Upper lobe of left lung (tissue), 6 donors: ENCODE data around the gene PDK2. TPM values are rescaled to one million over a fixed set of nuclear protein-coding genes. Genes with fewer than 3 reads are reported as not detected.
A peak's percentile ranks its signal among the peaks of the same experiment; 100 is the strongest.

Experiments used
- ATAC-seq, 2 donors: fragments of 200-7000 bp; cut with Tn5 transposase; one replicate each; pipeline ENCODE4 v1.9.1; 2022; ENCODE audit warnings: mild to moderate bottlenecking in 2 of 2, moderate library complexity in 2 of 2; ENCODE audit not compliant: low FRiP score in 2 of 2
- DNase-seq, 2 donors: peaks; one replicate each; pipeline ENCODE4 v3.0.0-alpha.2; 2019 to 2020
- H3K27ac ChIP-seq, 4 donors: fragments of 200-600 bp; sonication (generic); one replicate each; pipeline ENCODE4 v1.5.1; 2016 to 2019
- H3K27me3 ChIP-seq, 4 donors: fragments of 200-600 bp; sonication (generic); one replicate each; pipeline ENCODE4 v1.5.1; 2017 to 2019
- H3K36me3 ChIP-seq, 4 donors: fragments of 200-600 bp; sonication (generic); one replicate each; pipeline ENCODE4 v1.5.1; 2016 to 2019
- H3K4me1 ChIP-seq, 4 donors: fragments of 200-600 bp; sonication (generic); one replicate each; pipeline ENCODE4 v1.5.1; 2018 to 2019
- H3K4me3 ChIP-seq, 4 donors: fragments of 200-600 bp; sonication (generic); one replicate each; pipeline ENCODE4 v1.5.1; 2017 to 2019; ENCODE audit warnings: mild to moderate bottlenecking in 2 of 4, moderate library complexity in 1 of 4
- H3K9me3 ChIP-seq, 4 donors: fragments of 200-600 bp; sonication (generic); one replicate each; pipeline ENCODE4 v1.5.1; 2018 to 2019
- EP300 ChIP-seq, 4 donors: sonication (generic); formaldehyde crosslinking; IDR thresholded peaks; one replicate each; pipeline ENCODE4 v1.5.1; 2017; ENCODE audit warnings: antibody characterized with exemption in 4 of 4, control low read depth in 2 of 4
- POLR2A ChIP-seq, 4 donors: fragments of 450-650 bp; IDR thresholded peaks; one replicate each; pipeline ENCODE4 v1.5.1; 2016 to 2017; ENCODE audit warnings: antibody characterized with exemption in 4 of 4, mild to moderate bottlenecking in 2 of 4
- POLR2AphosphoS5 ChIP-seq, 2 donors: sonication (generic); formaldehyde crosslinking; IDR thresholded peaks; one replicate each; pipeline ENCODE4 v1.5.1; 2017; ENCODE audit warnings: antibody characterized with exemption in 2 of 2
- WGBS, 2 donors: methylation state at CpG; one replicate each; pipeline ENCODE4 v1.1.5; 2017 to 2018; 5-methylcytosine and 5-hydroxymethylcytosine counted together
- total RNA-seq, 6 donors: library from RNA; depleted of rRNA in 4 of 6; stranded (reverse); fragments of >200 nt in 4 of 6; gene quantifications; one replicate each; pipeline versions ENCODE4 v1.1.0 to v1.2.1, GENCODE V29; 2016 to 2021
- TF ChIP-seq, protein P1 (sequence below), 6 experiments: fragments of 450-650 bp in 4 of 6; fragments of 200-600 bp in 2 of 6; sonication (generic) in 2 of 6; IDR thresholded peaks; one replicate each; pipeline ENCODE4 v1.5.1; 2016 to 2019; ENCODE audit warnings: antibody characterized with exemption in 6 of 6
- donor health status: DM: no; HTN: no; CAD: no; lungs with moderate emphysema.
- donor health status: DM: no; HTN: yes; CAD: no; lungs with severe emphysema.

The PDK2 gene
- total RNA-seq, 6 donors from 2014 or later: 15.7 to 80.7 (median 34.9) TPM

DNA sequence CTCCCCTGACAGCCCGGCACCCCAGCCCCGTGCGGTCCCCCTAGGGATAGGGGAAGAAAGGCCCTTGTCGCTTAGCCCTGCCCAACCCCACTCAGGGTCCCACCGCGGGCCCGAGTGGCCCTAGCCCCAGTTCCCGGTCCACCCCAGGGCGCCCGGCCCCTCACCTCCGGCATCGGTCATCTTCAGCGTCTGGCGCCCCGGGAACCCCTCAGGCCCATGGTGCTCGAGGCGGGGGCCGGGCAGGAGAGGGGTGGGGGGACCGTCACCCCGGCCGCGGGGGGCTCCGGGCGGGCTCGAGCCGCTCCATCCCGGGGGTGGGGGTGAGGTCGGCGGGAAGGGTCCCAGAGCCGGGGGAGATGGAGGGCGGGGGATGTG lies 34.2 kb downstream of the PDK2 start:
- 0% methylated on average over 2 to 18 of the region's 31 CpGs for WGBS, 2 donors
- H3K4me1 ChIP-seq: peaks cover 26 to 55% (median 48%) of the 10 kb centered on the region in 4 donors
- peak in 1 of 2 donors; percentile 83 for DNase-seq

DNA sequence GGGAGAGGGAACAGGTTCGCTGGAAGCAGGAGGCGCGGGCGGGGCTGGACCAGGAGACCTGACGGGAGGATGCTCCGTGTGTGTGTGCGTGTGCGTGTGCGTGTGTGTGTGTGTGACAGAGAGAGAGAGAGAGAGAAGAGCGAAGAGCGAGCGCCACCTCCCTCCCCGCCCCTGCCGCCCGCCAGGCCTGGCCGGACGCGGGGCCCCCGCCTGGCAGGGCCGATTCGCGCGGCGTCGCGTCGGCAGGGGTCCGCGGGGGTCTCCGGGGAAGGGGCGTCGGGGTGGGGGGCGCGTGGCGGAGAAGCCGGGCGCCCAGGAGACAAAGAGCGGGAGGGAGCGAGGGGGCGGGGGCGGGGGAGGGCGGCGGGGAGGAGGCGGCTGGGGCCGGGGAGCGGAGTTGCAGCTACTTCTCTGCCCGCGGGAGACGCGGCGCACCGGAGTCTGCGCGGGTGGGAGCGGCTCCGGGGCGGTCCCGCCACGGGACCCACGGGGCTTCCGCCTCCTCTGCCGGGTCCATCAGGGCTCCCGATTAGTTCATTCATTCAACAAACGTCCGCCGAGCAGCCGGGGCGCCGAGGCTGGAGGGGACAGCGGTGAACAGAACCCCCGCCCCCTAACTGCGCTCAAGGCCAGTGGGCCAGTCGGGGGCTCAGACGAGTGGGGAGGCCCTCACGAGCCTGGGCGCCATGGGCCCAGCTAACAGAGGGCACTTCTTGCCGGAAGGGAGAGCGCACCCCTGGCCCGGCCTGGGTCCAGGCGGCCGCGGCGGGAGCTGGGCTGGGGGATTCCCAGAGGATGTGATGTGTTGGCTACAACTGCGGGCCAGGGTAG lies 34.8 kb downstream of the PDK2 start, which contains the start of gene SAMD14:
SAMD14 (minus strand) TSS at position 433 of the 831 bp plus-strand sequence. CDS start 5,201 bp downstream, outside the sequence.
- DNase-seq: peak in 1 of 2 donors; percentile 89
- H3K27me3 ChIP-seq: peaks cover 0 to 17% (median 11%) of the 10 kb centered on the region in 4 donors

More for the DNA sequence above, 34.2 kb downstream of the PDK2 start:
- Histone ChIP-seq H3K4me3 (peak overlapping the region; percentile 0 to 59 (median 49)), H3K9me3 (no peaks in the 10 kb centered on the region), H3K27me3 (peaks cover 0 to 17% (median 11%) of the 10 kb centered on the region in 4 donors), H3K27ac (peak overlapping the region in 3 of 4 donors; percentile 56 to 81 (median 73)), H3K36me3 (peaks cover 0 to 4% (median 2%) of the 10 kb centered on the region in 4 donors)
- TF ChIP-seq, protein P1, sequence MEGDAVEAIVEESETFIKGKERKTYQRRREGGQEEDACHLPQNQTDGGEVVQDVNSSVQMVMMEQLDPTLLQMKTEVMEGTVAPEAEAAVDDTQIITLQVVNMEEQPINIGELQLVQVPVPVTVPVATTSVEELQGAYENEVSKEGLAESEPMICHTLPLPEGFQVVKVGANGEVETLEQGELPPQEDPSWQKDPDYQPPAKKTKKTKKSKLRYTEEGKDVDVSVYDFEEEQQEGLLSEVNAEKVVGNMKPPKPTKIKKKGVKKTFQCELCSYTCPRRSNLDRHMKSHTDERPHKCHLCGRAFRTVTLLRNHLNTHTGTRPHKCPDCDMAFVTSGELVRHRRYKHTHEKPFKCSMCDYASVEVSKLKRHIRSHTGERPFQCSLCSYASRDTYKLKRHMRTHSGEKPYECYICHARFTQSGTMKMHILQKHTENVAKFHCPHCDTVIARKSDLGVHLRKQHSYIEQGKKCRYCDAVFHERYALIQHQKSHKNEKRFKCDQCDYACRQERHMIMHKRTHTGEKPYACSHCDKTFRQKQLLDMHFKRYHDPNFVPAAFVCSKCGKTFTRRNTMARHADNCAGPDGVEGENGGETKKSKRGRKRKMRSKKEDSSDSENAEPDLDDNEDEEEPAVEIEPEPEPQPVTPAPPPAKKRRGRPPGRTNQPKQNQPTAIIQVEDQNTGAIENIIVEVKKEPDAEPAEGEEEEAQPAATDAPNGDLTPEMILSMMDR (IDR thresholded peaks at IDR 0.05): no peak
- no peak for TF ChIP-seq POLR2A (IDR thresholded peaks at IDR 0.05)
- TF ChIP-seq POLR2AphosphoS5 (IDR thresholded peaks at IDR 0.05): no peak
- TF ChIP-seq EP300 (IDR thresholded peaks at IDR 0.05): no peak
- peak in 1 of 2 donors; percentile 3 for ATAC-seq

DNA sequence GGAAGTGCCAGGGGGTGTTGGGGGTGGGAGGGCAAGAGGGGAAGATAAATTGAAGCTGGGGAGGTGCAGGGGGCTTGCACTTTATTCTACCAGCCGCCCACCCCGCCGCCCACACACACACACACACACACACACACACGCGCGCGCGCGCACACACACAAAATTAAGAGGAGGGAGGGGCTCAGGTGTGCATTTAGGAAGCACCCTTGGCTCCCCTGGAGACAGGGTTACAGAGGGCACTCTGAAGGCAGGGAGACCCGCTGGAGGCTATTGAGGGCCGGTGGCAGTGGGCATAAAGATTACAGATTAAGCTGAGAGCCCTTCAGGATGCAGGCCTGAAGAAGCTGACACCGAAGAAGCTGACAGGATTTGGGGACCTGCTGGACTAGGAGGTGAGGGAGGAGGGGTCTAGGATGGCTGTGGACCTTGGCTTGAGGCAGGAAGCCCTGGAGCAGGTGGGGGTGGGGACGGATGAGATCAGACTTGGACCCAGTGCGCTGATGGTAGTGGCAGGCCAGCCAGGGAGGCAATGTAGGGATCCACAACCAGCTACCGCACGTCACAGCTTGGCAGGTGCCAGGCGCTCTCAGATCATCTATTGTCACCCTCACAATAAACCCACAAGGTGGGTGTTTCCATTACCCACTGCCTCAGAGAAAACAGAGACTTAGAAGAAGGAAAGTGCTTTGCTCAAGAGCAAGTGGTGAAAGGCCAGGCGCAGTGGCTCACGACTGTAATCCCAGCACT lies 35.6 kb downstream of the PDK2 start:
- 44 to 46% methylated on average over 11 to 18 of the region's 19 CpGs for WGBS, 2 donors
- ATAC-seq: no peak
- Histone ChIP-seq H3K36me3 (peaks cover 2 to 18% (median 15%) of the 10 kb centered on the region in 4 donors), H3K9me3 (no peaks in the 10 kb centered on the region), H3K4me1 (peaks cover 26 to 55% (median 46%) of the 10 kb centered on the region in 4 donors), H3K27ac (peak overlapping the region in 3 of 4 donors; percentile 56 to 81 (median 73)), H3K27me3 (peaks cover 0 to 17% (median 11%) of the 10 kb centered on the region in 4 donors), H3K4me3 (peak overlapping the region in 3 of 4 donors; percentile 47 to 59 (median 51))
- TF ChIP-seq POLR2AphosphoS5 (IDR thresholded peaks at IDR 0.05) (no peak), POLR2A (IDR thresholded peaks at IDR 0.05) (no peak), EP300 (IDR thresholded peaks at IDR 0.05) (no peak)
- TF ChIP-seq, protein P1 (IDR thresholded peaks at IDR 0.05): no peak
- no peak for DNase-seq

More for the DNA sequence above, 34.8 kb downstream of the PDK2 start, which contains the start of gene SAMD14:
- H3K4me3 ChIP-seq: peak within 1 kb of the TSS; percentile 16 to 59 (median 49)
- peak in 1 of 2 donors; percentile 67 for ATAC-seq
- no peaks in the 10 kb centered on the region for H3K9me3 ChIP-seq
- H3K27ac ChIP-seq: peak within 1 kb of the TSS; percentile 1 to 81 (median 64)
- TF ChIP-seq POLR2A (IDR thresholded peaks at IDR 0.05) (no peak), EP300 (IDR thresholded peaks at IDR 0.05) (no peak), POLR2AphosphoS5 (IDR thresholded peaks at IDR 0.05) (no peak)
- TF ChIP-seq, protein P1 (IDR thresholded peaks at IDR 0.05): no peak
- WGBS, 2 donors: 0 to 4% methylated on average over 4 to 27 of the region's 84 CpGs
- peaks cover 0 to 10% (median 7%) of the 10 kb centered on the region in 4 donors for H3K36me3 ChIP-seq
- H3K4me1 ChIP-seq: peaks cover 26 to 55% (median 46%) of the 10 kb centered on the region in 4 donors

DNA sequence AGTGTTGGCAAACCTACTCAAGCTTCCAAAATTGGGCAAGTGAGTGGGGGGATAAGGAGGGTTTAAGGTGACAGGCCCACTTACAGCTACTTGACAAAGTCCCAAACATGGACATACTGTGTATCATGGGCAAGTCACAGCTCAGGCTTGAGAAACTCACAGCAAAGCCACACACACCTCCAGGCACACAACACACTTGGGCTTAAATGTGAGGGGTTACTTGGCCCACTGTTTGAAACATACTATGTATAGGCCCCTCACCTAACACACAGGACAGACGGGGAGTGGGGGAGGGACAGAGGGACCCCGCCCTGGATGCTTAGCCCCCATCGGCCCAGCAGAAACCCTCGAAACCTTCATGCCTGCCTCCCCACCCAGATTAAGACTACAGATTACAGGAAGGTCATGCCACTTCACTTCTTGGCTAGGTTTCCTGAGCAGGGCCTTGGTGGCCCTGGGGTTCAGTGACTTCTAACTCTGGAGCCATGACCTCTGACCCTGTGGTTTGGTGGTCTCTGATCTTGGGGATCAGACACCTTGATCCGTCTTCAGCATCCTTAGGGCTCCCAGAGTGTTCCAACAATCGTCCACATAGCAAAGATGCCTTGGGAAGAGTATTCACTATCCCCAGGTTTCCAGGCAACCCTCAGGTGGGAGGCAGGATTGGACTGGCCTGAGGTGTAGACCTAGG lies 37.1 kb downstream of the PDK2 start:
- Histone ChIP-seq H3K4me3 (no peak overlapping the region), H3K4me1 (peaks cover 26 to 55% (median 44%) of the 10 kb centered on the region in 4 donors), H3K27me3 (peaks cover 0 to 17% (median 11%) of the 10 kb centered on the region in 4 donors), H3K36me3 (peaks cover 2 to 33% (median 30%) of the 10 kb centered on the region in 4 donors), H3K9me3 (no peaks in the 10 kb centered on the region), H3K27ac (peak overlapping the region in 1 of 4 donors; percentile 40)
- ATAC-seq (no peak), DNase-seq (no peak)
- no peak for TF ChIP-seq POLR2AphosphoS5 (IDR thresholded peaks at IDR 0.05)
- no peak for TF ChIP-seq EP300 (IDR thresholded peaks at IDR 0.05)
- TF ChIP-seq POLR2A (IDR thresholded peaks at IDR 0.05): no peak
- 80 to 83% methylated on average over 2 to 6 of the region's 6 CpGs for WGBS, 2 donors
